ENCODE results near the gene CCDC152. TPM values are rescaled to one million over a fixed set of nuclear protein-coding genes. Genes with fewer than 3 reads are reported as not detected.

CCDC152 gene
- total and polyA plus RNA-seq, 10 of the 15 experiments (the other 5 are each of a cell fraction or from before 2014, with no cell fraction given), result 0.12 to 25.8 (median 13.5) TPM

- in situ Hi-C loops (cut with MboI), result no loop called here
- CTCF ChIA-PET, result no interaction called here
Observed at GRCh38 chr5:42799241-42799608, 42.6 kb downstream of the CCDC152 start.

More at GRCh38 chr5:42799241-42799608, 42.6 kb downstream of the CCDC152 start:
- no peak overlapping the region for H3K27ac ChIP-seq (ENCODE audit: control insufficient read depth, insufficient read depth)
- intact Hi-C loops (cut with micrococcal nuclease; ENCODE audit: unreplicated experiment), result no loop called here
- ChIA-PET POLR2A (interaction anchor here (0.7 kb wide), 1 partner anchor 325 kb away, joined by 3 read pairs; no protein-coding TSS in a partner anchor), RAD21 (ENCODE audit: unreplicated experiment) (no interaction called here), SMC1A (ENCODE audit: uncharacterized antibody, unreplicated experiment) (interaction anchor here (0.6 to 1.0 kb wide), 2 partner anchors 8 to 128 kb away, joined by 3 read pairs; no protein-coding TSS in a partner anchor)
- TF ChIP-seq JUND (IDR thresholded peaks at IDR 0.05; ENCODE audit: low read depth, low read length) (no peak), E4F1 (IDR thresholded peaks at IDR 0.05; ENCODE audit: borderline replicate concordance, partially characterized antibody) (no peak), CBX3 (IDR thresholded peaks at IDR 0.05; ENCODE audit: borderline replicate concordance, low read depth) (no peak), NBN (IDR thresholded peaks at IDR 0.05) (no peak), YY1 (IDR thresholded peaks at IDR 0.05; ENCODE audit: low read depth, low read length) (no peak), WRNIP1 (IDR thresholded peaks at IDR 0.05; ENCODE audit: borderline replicate concordance, low read depth, low read length) (no peak), PAX5 (IDR thresholded peaks at IDR 0.05; ENCODE audit: borderline replicate concordance, low read depth, low read length) (no peak), TARDBP (IDR thresholded peaks at IDR 0.05; ENCODE audit: borderline replicate concordance) (no peak), ZSCAN29 (IDR thresholded peaks at IDR 0.05) (no peak), RB1 (IDR thresholded peaks at IDR 0.05; ENCODE audit: borderline replicate concordance) (no peak)
- TF ChIP-seq, protein P1, sequence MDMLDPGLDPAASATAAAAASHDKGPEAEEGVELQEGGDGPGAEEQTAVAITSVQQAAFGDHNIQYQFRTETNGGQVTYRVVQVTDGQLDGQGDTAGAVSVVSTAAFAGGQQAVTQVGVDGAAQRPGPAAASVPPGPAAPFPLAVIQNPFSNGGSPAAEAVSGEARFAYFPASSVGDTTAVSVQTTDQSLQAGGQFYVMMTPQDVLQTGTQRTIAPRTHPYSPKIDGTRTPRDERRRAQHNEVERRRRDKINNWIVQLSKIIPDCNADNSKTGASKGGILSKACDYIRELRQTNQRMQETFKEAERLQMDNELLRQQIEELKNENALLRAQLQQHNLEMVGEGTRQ (IDR thresholded peaks at IDR 0.05; ENCODE audit: borderline replicate concordance, low read depth, low read length), result no peak
- TF ChIP-seq, protein P2, sequence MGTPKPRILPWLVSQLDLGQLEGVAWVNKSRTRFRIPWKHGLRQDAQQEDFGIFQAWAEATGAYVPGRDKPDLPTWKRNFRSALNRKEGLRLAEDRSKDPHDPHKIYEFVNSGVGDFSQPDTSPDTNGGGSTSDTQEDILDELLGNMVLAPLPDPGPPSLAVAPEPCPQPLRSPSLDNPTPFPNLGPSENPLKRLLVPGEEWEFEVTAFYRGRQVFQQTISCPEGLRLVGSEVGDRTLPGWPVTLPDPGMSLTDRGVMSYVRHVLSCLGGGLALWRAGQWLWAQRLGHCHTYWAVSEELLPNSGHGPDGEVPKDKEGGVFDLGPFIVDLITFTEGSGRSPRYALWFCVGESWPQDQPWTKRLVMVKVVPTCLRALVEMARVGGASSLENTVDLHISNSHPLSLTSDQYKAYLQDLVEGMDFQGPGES (IDR thresholded peaks at IDR 0.05), result no peak
- H4K20me1 ChIP-seq (ENCODE audit: control insufficient read depth, insufficient read depth), result no peaks in the 10 kb centered on the region
- ATAC-seq, result no peak
- no TSS peak for BruUV-seq (replicated peaks)
- H2AFZ ChIP-seq (ENCODE audit: control insufficient read depth, low read depth, low read length), result no peak overlapping the region
- no peak for DNase-seq (ENCODE audit: low read depth, low spot score)
- H3K4me1 ChIP-seq (ENCODE audit: control insufficient read depth, insufficient read depth, low read length), result no peaks in the 10 kb centered on the region
- H3K4me3 ChIP-seq, result no peak overlapping the region
- H3K79me2 ChIP-seq (ENCODE audit: control insufficient read depth, insufficient read depth, low read length), result no peaks in the 10 kb centered on the region
- no peaks in the 10 kb centered on the region for H3K9me3 ChIP-seq (replicated peaks; ENCODE audit: control insufficient read depth, insufficient read depth, low read length)
- no peaks in the 10 kb centered on the region for H3K27me3 ChIP-seq (replicated peaks in 1 of 2; ENCODE audit: control insufficient read depth in 2 of 2, insufficient read depth in 2 of 2, low read length in 1 of 2)
- no peaks in the 10 kb centered on the region for H3K36me3 ChIP-seq (ENCODE audit: control insufficient read depth in 2 of 2, insufficient read depth in 2 of 2, low read length in 1 of 2)
- no peak for FAIRE-seq
- H3K9ac ChIP-seq (ENCODE audit: control insufficient read depth, insufficient read depth, low read length), result no peak overlapping the region
- H3K4me2 ChIP-seq (ENCODE audit: control insufficient read depth, insufficient read depth), result no peak overlapping the region
